Measurements from ENCODE around the gene MPG.
"Not testable (repeated sequence)": the region's sequence is repeated elsewhere in the genome, so short reads cannot be mapped to it uniquely, and the experiment has no call there.

MPG gene, protein sequence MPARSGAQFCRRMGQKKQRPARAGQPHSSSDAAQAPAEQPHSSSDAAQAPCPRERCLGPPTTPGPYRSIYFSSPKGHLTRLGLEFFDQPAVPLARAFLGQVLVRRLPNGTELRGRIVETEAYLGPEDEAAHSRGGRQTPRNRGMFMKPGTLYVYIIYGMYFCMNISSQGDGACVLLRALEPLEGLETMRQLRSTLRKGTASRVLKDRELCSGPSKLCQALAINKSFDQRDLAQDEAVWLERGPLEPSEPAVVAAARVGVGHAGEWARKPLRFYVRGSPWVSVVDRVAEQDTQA

DNA sequence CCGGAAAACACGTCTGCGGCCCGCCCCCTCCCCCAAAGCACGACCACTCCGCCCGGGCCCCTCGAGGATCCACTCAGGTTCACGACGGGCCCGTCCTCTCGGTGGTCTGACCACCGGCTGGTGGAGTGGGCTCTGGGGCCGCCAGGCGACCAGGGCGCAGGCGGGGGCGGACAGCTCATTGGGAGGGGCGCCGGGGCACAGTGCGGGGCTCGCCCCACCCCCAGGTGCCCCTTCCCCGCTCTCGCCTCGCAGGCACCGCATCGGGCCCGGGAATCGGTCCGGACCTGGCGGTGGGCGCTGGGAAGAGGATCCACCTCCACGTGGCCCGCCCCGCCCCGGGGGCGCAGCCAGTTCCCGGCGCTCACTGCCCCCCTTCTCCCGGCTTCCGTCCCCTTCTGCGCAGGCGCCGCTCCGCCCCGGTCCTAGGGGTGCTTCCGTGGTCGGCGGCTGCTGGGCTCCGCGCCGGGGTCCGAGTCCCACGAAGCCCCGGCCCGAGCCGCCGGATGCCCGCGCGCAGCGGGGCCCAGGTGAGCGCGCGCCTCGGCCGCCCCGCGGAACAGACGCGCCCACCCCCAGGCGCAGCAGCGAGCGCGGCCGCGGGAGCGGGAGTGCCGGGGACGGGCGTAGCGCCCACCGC, at the start of gene MPG:
TSS of gene MPG (plus strand) at position 419 of the 637 bp plus-strand sequence. CDS start at position 504, 85 bp downstream.
- in situ Hi-C loops (cut with MboI; ENCODE audit: low sequenced_read_pairs): no loop called here

- in situ Hi-C loops (cut with MboI; ENCODE audit: low sequenced_read_pairs): not testable (repeated sequence)
Observed at GRCh38 chr16:30627-31026, 47.4 kb upstream of the MPG start.

GRCh38 chr16:33154-33876, 44.7 kb upstream of the MPG start:
- in situ Hi-C loops (cut with MboI; ENCODE audit: low sequenced_read_pairs): not testable (repeated sequence)

GRCh38 chr16:33877-34647, 44.0 kb upstream of the MPG start:
- in situ Hi-C loops (cut with MboI; ENCODE audit: low sequenced_read_pairs): no loop called here

DNA sequence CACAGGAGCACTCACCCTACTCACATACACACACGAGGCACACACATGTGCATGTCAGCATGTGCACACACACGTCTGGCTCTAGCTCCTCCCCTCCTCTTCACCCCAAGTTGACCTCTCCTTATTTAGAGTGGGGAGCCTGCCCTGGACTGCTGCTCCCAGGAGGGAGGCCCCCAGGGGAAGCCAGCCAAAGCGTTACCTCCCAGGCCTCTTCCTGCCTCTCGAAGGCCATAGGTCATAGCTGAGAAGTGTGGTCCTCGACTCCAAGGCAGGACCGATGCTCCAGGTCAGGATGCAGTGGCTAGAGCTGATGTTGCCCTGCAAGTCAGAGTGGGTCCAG, 43.4 kb upstream of the MPG start:
- in situ Hi-C loops (cut with MboI; ENCODE audit: low sequenced_read_pairs): no loop called here

DNA sequence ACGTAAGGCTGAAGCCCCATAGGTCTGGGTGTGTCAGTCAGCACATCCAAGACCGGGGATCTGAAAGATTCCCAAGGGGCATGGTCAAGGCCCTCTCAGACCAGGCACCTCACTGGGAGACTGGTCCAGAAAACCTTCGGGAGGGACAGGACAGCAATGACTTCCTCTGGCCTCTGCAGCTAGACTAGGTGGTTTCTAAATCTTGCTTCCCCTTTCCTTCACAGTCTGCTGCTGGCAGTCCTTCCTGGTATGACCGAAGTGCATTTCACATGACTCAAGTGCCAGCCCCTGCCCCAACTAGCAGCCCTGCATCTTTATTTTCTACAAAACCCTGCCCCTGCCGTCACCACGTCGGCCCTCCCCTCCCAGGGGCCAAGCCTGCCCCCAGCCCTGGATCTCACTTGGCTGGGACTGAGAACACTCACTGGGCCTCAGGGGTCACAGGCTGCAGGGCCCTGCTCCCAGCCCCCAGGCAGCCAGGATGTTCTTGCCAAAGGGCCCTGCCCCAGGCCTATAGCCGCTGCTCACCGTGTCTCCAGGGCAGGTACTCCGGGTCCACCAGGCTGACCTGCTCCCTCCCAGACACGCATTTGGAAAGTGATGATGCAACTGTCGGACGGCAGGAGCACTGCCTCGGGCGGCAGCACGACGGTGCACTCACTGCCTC, 42.9 kb upstream of the MPG start:
- in situ Hi-C loops (cut with MboI; ENCODE audit: low sequenced_read_pairs): no loop called here

DNA sequence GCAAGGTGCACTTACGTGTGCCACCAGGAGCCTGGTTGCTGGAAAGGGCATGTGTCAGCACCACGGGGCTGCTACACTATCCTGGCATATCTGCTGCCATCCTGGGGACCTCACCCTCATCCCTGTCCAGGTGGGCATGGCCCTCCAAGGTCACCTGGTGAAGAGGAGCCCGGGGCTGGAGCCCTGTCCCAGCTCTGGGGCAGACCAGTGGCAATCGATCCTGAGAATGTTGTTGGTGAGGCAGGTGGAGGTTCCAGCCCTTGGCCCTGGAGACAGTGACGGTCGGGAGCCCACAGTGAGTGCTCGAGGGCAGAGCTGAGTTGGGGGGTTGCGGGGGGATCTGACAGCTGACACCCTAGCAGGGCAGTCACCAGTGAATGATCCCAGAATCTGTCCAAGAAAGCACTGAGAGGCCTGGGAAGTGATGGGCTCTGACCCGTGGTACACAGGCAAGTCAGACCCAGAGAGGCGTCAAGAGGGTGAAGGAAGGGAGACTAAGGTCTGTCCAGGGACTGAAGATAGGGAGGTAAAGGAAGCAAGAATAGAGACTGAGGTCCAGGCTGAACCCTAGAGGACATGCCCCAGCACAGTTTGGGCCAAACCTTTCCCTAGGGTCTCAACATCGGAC, 42.2 kb upstream of the MPG start:
- in situ Hi-C loops (cut with MboI; ENCODE audit: low sequenced_read_pairs): no loop called here

- in situ Hi-C loops (cut with MboI; ENCODE audit: low sequenced_read_pairs): no loop called here
Observed at GRCh38 chr16:36336-36984, 41.6 kb upstream of the MPG start.

DNA sequence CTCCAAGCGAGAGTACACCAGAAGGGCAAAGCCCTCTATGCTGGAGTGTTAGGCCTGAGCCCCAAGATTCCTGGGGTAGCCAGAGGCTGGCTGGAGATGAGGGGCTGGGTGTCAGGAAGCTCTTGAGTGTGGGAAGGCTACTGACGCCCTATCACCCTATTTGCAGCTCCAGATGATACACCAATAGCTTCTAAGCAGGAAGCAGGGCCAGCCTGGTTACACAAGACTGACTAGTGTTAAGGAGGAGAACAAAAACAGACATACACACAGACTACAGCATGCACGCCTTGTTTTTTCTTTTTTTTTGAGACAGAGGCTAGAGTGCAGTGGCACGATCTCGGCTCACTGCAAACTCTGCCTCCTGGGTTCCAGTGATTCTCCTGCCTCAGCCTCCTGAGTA, 40.5 kb upstream of the MPG start:
- in situ Hi-C loops (cut with MboI; ENCODE audit: low sequenced_read_pairs): no loop called here

DNA sequence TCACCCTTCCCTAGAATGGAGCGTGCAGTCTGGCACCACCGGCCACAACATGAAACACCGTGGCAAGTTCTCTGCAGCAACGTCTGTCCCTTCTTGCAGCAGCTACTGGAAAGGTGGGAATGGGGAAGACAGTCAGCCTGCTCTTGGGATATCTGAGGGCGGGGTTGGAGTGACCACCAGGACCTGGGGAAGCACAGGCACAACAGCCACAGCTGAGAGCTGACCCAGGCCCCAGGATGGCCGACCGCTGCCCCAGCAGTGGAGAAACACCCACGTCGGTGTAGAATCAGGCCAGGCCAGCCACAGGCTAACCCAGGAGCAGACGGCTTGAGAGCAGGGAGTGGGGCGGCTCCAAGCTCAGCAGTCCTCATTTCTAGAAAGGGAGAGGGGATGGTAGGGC, 39.8 kb upstream of the MPG start:
- in situ Hi-C loops (cut with MboI; ENCODE audit: low sequenced_read_pairs): not testable (repeated sequence)

GRCh38 chr16:38941-39892, 38.8 kb upstream of the MPG start:
- in situ Hi-C loops (cut with MboI; ENCODE audit: low sequenced_read_pairs): no loop called here

- in situ Hi-C loops (cut with MboI; ENCODE audit: low sequenced_read_pairs): no loop called here
Observed at GRCh38 chr16:41439-42068, 36.5 kb upstream of the MPG start.

DNA sequence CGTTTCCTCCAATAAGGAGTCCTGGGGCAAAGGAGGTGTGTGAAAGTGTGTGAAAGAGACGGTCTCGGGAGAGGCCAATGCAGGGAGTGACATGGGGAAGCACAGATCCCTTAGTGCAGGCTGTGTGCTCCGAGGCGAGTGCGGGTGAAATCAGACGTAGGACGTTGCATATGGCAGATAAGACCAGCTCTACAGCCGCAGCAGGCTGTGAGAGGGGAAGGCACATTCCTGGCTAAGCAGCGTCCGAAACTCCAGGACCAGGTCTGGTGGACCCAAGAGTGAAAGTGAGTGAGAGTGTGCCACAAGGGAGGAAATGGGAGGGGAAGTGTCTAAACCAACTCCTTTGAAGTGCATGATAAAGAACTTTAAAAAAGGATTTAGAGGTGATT, 36.0 kb upstream of the MPG start:
- in situ Hi-C loops (cut with MboI; ENCODE audit: low sequenced_read_pairs): no loop called here

DNA sequence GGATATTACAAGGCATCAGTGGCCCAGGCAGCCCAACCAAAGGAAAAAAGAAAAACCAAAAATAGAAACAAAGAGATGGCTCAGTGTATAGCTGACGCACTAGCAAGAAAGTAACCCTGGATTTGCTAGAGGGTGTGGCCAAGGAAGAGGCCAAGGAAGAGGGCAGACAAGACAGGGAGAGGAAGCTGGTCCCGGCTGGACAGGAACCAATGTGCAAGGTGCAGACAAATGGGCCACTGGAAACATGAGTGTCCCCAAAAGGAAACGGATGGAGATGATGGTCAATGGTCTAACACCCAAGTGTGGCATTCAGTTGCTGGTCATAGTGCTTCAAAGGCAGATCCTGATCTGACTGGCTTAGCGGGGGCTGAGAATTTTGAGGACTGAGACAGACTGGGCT, 35.3 kb upstream of the MPG start:
- in situ Hi-C loops (cut with MboI; ENCODE audit: low sequenced_read_pairs): no loop called here

- in situ Hi-C loops (cut with MboI; ENCODE audit: low sequenced_read_pairs): no loop called here
Observed at GRCh38 chr16:43294-43693, 34.7 kb upstream of the MPG start.

DNA sequence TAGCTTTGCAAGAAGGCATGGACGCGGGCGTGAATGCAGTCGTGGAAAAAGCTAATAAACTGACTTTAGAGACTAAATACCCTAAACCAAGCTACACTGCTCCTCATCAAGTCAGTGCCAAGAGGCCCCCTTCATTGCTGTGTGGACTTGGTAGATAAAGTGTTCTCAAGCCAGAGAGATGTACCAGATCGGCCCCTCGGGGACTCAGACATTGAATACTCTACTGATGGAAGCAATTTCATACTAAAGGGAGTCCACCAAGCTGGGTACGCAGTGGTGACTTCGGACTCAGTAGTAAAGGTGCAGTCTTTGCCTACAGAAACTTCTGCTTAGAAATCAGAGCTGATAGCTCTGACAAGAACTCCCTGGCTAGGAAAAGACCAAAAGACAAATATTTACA, 33.4 kb upstream of the MPG start:
- in situ Hi-C loops (cut with MboI; ENCODE audit: low sequenced_read_pairs): no loop called here

DNA sequence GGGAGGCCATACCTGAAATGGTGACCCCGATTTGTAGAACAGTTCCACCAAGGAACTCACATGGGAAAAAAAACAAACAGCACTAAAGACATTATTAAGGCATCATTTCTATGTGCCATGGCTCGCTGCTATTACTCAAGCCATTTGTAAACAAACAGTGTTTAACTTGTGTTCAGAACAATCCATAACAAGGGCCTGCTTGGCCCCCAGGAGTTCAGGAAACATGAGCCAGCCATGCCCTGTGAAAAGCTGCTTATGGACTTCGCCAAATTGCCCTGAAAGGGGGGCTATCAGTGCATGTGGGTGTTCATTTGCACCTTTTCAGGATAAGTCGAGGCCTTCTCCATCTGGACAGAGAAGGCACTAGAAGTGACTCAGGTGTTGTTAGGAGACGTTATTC, 32.6 kb upstream of the MPG start:
- in situ Hi-C loops (cut with MboI; ENCODE audit: low sequenced_read_pairs): no loop called here

DNA sequence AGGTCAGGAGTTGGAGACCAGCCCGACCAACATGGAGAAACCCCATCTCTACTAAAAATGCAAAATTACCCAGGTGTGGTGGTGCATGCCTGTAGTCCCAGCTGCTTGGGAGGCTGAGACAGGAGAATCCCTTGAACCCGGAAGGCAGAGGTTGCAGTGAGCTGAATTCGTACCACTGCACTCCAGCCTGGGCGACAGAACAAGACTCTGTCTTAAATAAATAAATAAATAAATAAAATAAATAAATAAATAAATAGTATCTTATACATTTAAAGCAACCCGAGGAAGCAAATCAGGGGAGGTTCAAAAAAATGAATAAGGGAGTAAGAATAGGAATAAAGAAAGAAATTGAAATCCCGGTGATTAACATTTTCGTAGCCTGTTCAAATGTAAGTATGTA, 31.5 kb upstream of the MPG start:
- in situ Hi-C loops (cut with MboI; ENCODE audit: low sequenced_read_pairs): not testable (repeated sequence)

Measured in HL-60/S4 treated with phorbol 12-myristate 13-acetate at 8.2 ng/mL for 4 days and 3 days (cell line).